Posterior cingulate gyrus (tissue), 11 donors: Measurements from ENCODE around the gene UBE2J2.

Source experiments
- DNase-seq, 10 donors: peaks; one replicate each; pipeline versions ENCODE4 v3.0.0 to v3.0.0-alpha.2; 2020 to 2021; ENCODE audit warnings: mixed read lengths in 3 of 10
- intact Hi-C: fragments of 100-400 bp; cut with DNase I; formaldehyde crosslinking; loops from one replicate; pipeline ENCODE4 v1.15.1; 2023

Gene UBE2J2

GRCh38 chr1:1232796-1233566 is 40.7 kb downstream of the UBE2J2 start:
- intact Hi-C loops = loop anchor here (1.0 to 5.0 kb wide), 3 partner anchors 40 to 117 kb away; partner anchors contain the start of genes C1orf159 and UBE2J2

GRCh38 chr1:1232208-1232795 is 41.4 kb downstream of the UBE2J2 start, which contains the start of gene B3GALT6:
B3GALT6 (plus strand) TSS chr1:1232237; CDS start chr1:1232279, 42 bp downstream.
- intact Hi-C loops = loop anchor here (1.0 to 5.0 kb wide), 3 partner anchors 41 to 116 kb away; partner anchors contain the start of genes C1orf159 and UBE2J2
- DNase-seq = peak in 1 of 10 donors; percentile 14

More at GRCh38 chr1:1232796-1233566, 40.7 kb downstream of the UBE2J2 start:
- DNase-seq = no peak

- intact Hi-C loops = loop anchor here (1.0 to 5.0 kb wide), 3 partner anchors 42 to 115 kb away; partner anchors contain the start of genes C1orf159 and UBE2J2
- peak; percentile 95 to 99 (median 97) for DNase-seq
These were observed 42.0 kb downstream of the UBE2J2 start, which contains the start of gene SDF4 for GRCh38 chr1:1231400-1232207. SDF4 (minus strand) TSS chr1:1232001; CDS start chr1:1228772, 3,229 bp downstream.

- DNase-seq = no peak
- intact Hi-C loops = loop anchor here (5.0 kb wide), 1 partner anchor 74 kb away; no protein-coding TSS in a partner anchor
These were observed 42.8 kb downstream of the UBE2J2 start for GRCh38 chr1:1230656-1231399.

GRCh38 chr1:1229770-1230169 is 43.9 kb downstream of the UBE2J2 start:
- intact Hi-C loops = loop anchor here (5.0 kb wide), 1 partner anchor 72 kb away; no protein-coding TSS in a partner anchor
- DNase-seq = no peak

- no peak for DNase-seq
- intact Hi-C loops = no loop called here
These were observed 44.9 kb downstream of the UBE2J2 start for GRCh38 chr1:1228596-1229321.

GRCh38 chr1:1228187-1228586 is 45.5 kb downstream of the UBE2J2 start:
- DNase-seq = no peak
- intact Hi-C loops = no loop called here

- DNase-seq = no peak
- intact Hi-C loops = no loop called here
These were observed 46.3 kb downstream of the UBE2J2 start for GRCh38 chr1:1227386-1227785.

- intact Hi-C loops = no loop called here
- no peak for DNase-seq
These were observed 46.9 kb downstream of the UBE2J2 start for GRCh38 chr1:1226566-1227362.

GRCh38 chr1:1225913-1226312 is 47.7 kb downstream of the UBE2J2 start:
- intact Hi-C loops = no loop called here
- DNase-seq = no peak

GRCh38 chr1:1225238-1225845 is 48.3 kb downstream of the UBE2J2 start:
- intact Hi-C loops = no loop called here
- no peak for DNase-seq

GRCh38 chr1:1223891-1224290 is 49.8 kb downstream of the UBE2J2 start:
- intact Hi-C loops = no loop called here

GRCh38 chr1:1223321-1223720 is 50.3 kb downstream of the UBE2J2 start:
- DNase-seq = no peak
- intact Hi-C loops = no loop called here

More at GRCh38 chr1:1223891-1224290, 49.8 kb downstream of the UBE2J2 start:
- no peak for DNase-seq

- no peak for DNase-seq
- intact Hi-C loops = no loop called here
These were observed 51.0 kb downstream of the UBE2J2 start for GRCh38 chr1:1222575-1223225.

GRCh38 chr1:1221887-1222574 is 51.6 kb downstream of the UBE2J2 start:
- intact Hi-C loops = no loop called here
- no peak for DNase-seq

GRCh38 chr1:1220197-1220596 is 53.5 kb downstream of the UBE2J2 start:
- DNase-seq = no peak
- intact Hi-C loops = no loop called here

GRCh38 chr1:1219341-1219740 is 54.3 kb downstream of the UBE2J2 start:
- DNase-seq = no peak
- intact Hi-C loops = no loop called here
